HepG2 (cell line): ENCODE measurements around the gene USP9X. TPM values are rescaled to one million over a fixed set of nuclear protein-coding genes. Genes with fewer than 3 reads are reported as not detected.
A peak's percentile ranks its signal among the peaks of the same experiment; 100 is the strongest.

Source experiments
- ATAC-seq: fragments of 200-7000 bp; cut with Tn5 transposase; 3 replicates; pipeline ENCODE4 v1.9.1; 2020; ENCODE audit warnings: mild to moderate bottlenecking, moderate library complexity
- Bru-seq: library from RNA; stranded (reverse); fragments of 400-500 nt; gene quantifications from one replicate; lab custom pipeline; 2021; lab: Mats Ljungman, UMichigan
- BruChase-seq, 2 experiments: library from RNA; stranded (reverse); fragments of 400-500 nt; gene quantifications; one replicate each; lab custom pipeline; 2021; lab: Mats Ljungman, UMichigan
- BruUV-seq: library from RNA; stranded (reverse); fragments of 400-500 nt; replicated peaks from 2 replicates; lab custom pipeline; 2021; lab: Mats Ljungman, UMichigan
- CTCF ChIA-PET: fragments of 300-600 bp; formaldehyde crosslinking; extraction: SDS; loops from one replicate; lab custom pipeline; 2021; ENCODE audit warnings: low total read pairs, inconsistent platforms, low intra/inter-chr PET ratio; lab: Yijun Ruan, JAX
- POLR2A ChIA-PET: fragments of 350-600 bp; sonication (Branson Sonifier 250); formaldehyde crosslinking; loops from one replicate; lab custom pipeline; 2020; ENCODE audit warnings: antibody characterized with exemption, inconsistent platforms; lab: Yijun Ruan, JAX
- DNase-seq: peaks from one replicate; pipeline ENCODE4 v3.0.0-alpha.2; 2015; ENCODE audit warnings: low spot score
- FAIRE-seq: peaks from 3 replicates; lab custom pipeline; 2011; peaks lifted over from hg19 to GRCh38; lab: Jason Lieb, UNC
- H2AFZ ChIP-seq: one replicate; pipeline ENCODE4 v1.6.1; 2011; ENCODE audit warnings: low read length, inconsistent platforms
- H3K27ac ChIP-seq: fragments of 300-600 bp; 3 replicates; pipeline ENCODE4 v1.8.0; 2011; ENCODE audit warnings: mixed run types, mild to moderate bottlenecking, mixed read lengths, low read length, inconsistent platforms; ENCODE audit not compliant: insufficient read depth; ENCODE audit errors: extremely low read length
- H3K27me3 ChIP-seq, 2 experiments: fragments of 200-600 bp in 1 of 2; 2 replicates in 1 of 2; 3 replicates in 1 of 2; pipeline versions ENCODE4 v1.6.0 to v1.8.0; 2011; ENCODE audit warnings: low read length in 2 of 2, mild to moderate bottlenecking in 2 of 2, moderate library complexity in 2 of 2, inconsistent platforms in 1 of 2; ENCODE audit not compliant: insufficient read depth in 2 of 2, control insufficient read depth in 1 of 2
- H3K36me3 ChIP-seq, 2 experiments: fragments of 200-600 bp in 1 of 2; replicated peaks in 1 of 2; 2 replicates in 1 of 2; 3 replicates in 1 of 2; pipeline versions ENCODE4 v1.5.1 to v1.8.0; 2011; ENCODE audit warnings: low read length in 2 of 2, inconsistent platforms in 1 of 2; ENCODE audit not compliant: insufficient read depth in 2 of 2, control insufficient read depth in 1 of 2
- H3K4me1 ChIP-seq: 2 replicates; pipeline ENCODE4 v1.5.1; 2012; ENCODE audit warnings: low read length, inconsistent platforms; ENCODE audit not compliant: insufficient read depth
- H3K4me2 ChIP-seq: 2 replicates; pipeline ENCODE4 v1.6.0; 2011; ENCODE audit warnings: low read depth, low read length, inconsistent platforms
- H3K4me3 ChIP-seq, 3 experiments: fragments of 200-600 bp in 1 of 3; sonication (generic), shearing (Covaris generic) in 1 of 3; replicated peaks in 1 of 3; 2 replicates each; pipeline ENCODE4 v1.5.1; 2011 to 2016; ENCODE audit warnings: low read length in 3 of 3, inconsistent platforms in 2 of 3, low read depth in 2 of 3, mild to moderate bottlenecking in 2 of 3, control low read depth in 1 of 3, mixed read lengths in 1 of 3; ENCODE audit not compliant: insufficient read depth in 1 of 3
- H3K79me2 ChIP-seq: one replicate; pipeline ENCODE4 v1.6.1; 2011; ENCODE audit warnings: low read length, inconsistent platforms; ENCODE audit not compliant: insufficient read depth
- H3K9ac ChIP-seq: 2 replicates; pipeline ENCODE4 v1.6.0; 2011; ENCODE audit warnings: mild to moderate bottlenecking, low read depth, low read length, inconsistent platforms; ENCODE audit not compliant: insufficient read depth
- H3K9me3 ChIP-seq: 2 replicates; pipeline ENCODE4 v1.5.1; 2012; ENCODE audit warnings: mild to moderate bottlenecking, low read length
- H4K20me1 ChIP-seq: 2 replicates; pipeline ENCODE4 v1.6.0; 2011; ENCODE audit warnings: inconsistent platforms, mild to moderate bottlenecking, low read length, moderate library complexity; ENCODE audit not compliant: insufficient read depth
- ARID4A ChIP-seq: sonication (generic); formaldehyde crosslinking; IDR thresholded peaks from 2 replicates; pipeline ENCODE4 v1.5.0; 2020; ENCODE audit warnings: mild to moderate bottlenecking, missing genetic modification reagents, borderline replicate concordance
- DMAP1 ChIP-seq: IDR thresholded peaks from 2 replicates; pipeline ENCODE4 v1.6.1; 2016
- HDAC2 ChIP-seq: sonication (generic); formaldehyde crosslinking; IDR thresholded peaks from 2 replicates; pipeline ENCODE4 v1.4.0; 2020; ENCODE audit warnings: missing genetic modification reagents
- HIVEP1 ChIP-seq: sonication (generic); formaldehyde crosslinking; IDR thresholded peaks from 2 replicates; pipeline ENCODE4 v1.4.0; 2020; ENCODE audit warnings: mild to moderate bottlenecking, missing genetic modification reagents
- SOX6 ChIP-seq, 2 experiments: fragments of 450-650 bp in 1 of 2; sonication (generic) in 1 of 2; formaldehyde crosslinking in 1 of 2; IDR thresholded peaks; 2 replicates each; pipeline versions ENCODE4 v1.4.0 to v1.6.1; 2017 to 2020; ENCODE audit warnings: antibody characterized with exemption in 1 of 2, mild to moderate bottlenecking in 1 of 2, missing genetic modification reagents in 1 of 2
- TAF1 ChIP-seq: sonication (generic); formaldehyde crosslinking; IDR thresholded peaks from 2 replicates; pipeline ENCODE4 v1.4.0; 2020; ENCODE audit warnings: missing genetic modification reagents
- TARDBP ChIP-seq: sonication (generic); formaldehyde crosslinking; IDR thresholded peaks from 2 replicates; pipeline ENCODE4 v1.8.0; 2022; ENCODE audit warnings: mild to moderate bottlenecking, missing genetic modification reagents
- TBX2 ChIP-seq: sonication (generic); formaldehyde crosslinking; IDR thresholded peaks from 2 replicates; pipeline ENCODE4 v1.5.0; 2020; ENCODE audit warnings: missing genetic modification reagents, mild to moderate bottlenecking, borderline replicate concordance
- YEATS4 ChIP-seq: sonication (generic); formaldehyde crosslinking; IDR thresholded peaks from 2 replicates; pipeline ENCODE4 v1.4.0; 2020; ENCODE audit warnings: missing genetic modification reagents, borderline replicate concordance
- ZNF670 ChIP-seq: sonication (generic); formaldehyde crosslinking; IDR thresholded peaks from 2 replicates; pipeline ENCODE4 v1.8.0; 2022; ENCODE audit warnings: mild to moderate bottlenecking, missing genetic modification reagents, borderline replicate concordance
- WGBS: methylation state at CpG from one replicate; pipeline ENCODE4 v1.1.6; 2017; ENCODE audit warnings: low lambda C conversion rate; 5-methylcytosine and 5-hydroxymethylcytosine counted together
- in situ Hi-C: cut with HindIII; loops from 2 replicates; pipeline ENCODE4 v1.10.0; 2017; ENCODE audit warnings: low pct_unique_long_range_greater_than_20kb; ENCODE audit not compliant: extremely low pct_ligation_motif_present
- intact Hi-C: fragments of 100-400 bp; cut with micrococcal nuclease; formaldehyde crosslinking; loops from one replicate; pipeline ENCODE4 v1.10.0; 2022; ENCODE audit not compliant: unreplicated experiment
- long read RNA-seq, 2 experiments: library from RNA in 1 of 2; library from polyadenylated mRNA in 1 of 2; stranded (forward) in 1 of 2; unstranded in 1 of 2; transcript quantifications; one replicate each; pipeline ENCODE4 v2.0.0, GENCODE V29; 2019 to 2022
- polyA minus RNA-seq, 3 experiments: library from RNA; depleted of rRNA, polyadenylated mRNA; stranded (reverse); fragments of >200 nt; gene quantifications; 2 replicates each; pipeline ENCODE4 v1.2.3, GENCODE V29; 2011; ENCODE audit warnings: low replicate concordance in 1 of 3
- polyA plus RNA-seq, 8 experiments: library from polyadenylated mRNA; depleted of rRNA in 3 of 8; stranded (reverse) in 7 of 8; unstranded in 1 of 8; fragments of >200 nt; fragmentation: Illumina TruSeq in 4 of 8; extraction: Trizol in 4 of 8; gene quantifications; 2 replicates each; pipeline versions ENCODE4 v1.2.1 to v1.2.3, GENCODE V29; 2011 to 2016; ENCODE audit warnings: low read depth in 4 of 8, missing spikeins in 1 of 8, mixed read lengths in 1 of 8; ENCODE audit not compliant: insufficient read depth in 1 of 8
- total RNA-seq, 5 experiments: library from RNA; depleted of rRNA; stranded (reverse); fragments of >200 nt; fragmentation: Illumina TruSeq; extraction: Trizol; gene quantifications; 2 replicates each; pipeline ENCODE4 v1.2.3, GENCODE V29; 2016; ENCODE audit warnings: low read depth in 1 of 5

USP9X gene
- total RNA-seq (2016; rRNA removed; fragmentation: Illumina TruSeq; extraction: Trizol) (40.5 and 81.0 TPM in 2 replicates), polyA plus RNA-seq (2011; rRNA removed) (20.7 and 22.2 TPM in 2 replicates), polyA minus RNA-seq (2011; rRNA and poly(A)+ RNA removed; ENCODE audit: low replicate concordance) (180 and 267 TPM in 2 replicates), Bru-seq, nascent RNA (percentile 89 among the genes with signal in this experiment), BruChase-seq, experiment 1, labeled RNA remaining after a 6-hour chase (percentile 90 among the genes with signal in this experiment), BruChase-seq, experiment 2, labeled RNA remaining after a 2-hour chase (percentile 88 among the genes with signal in this experiment)
- total RNA-seq (2016; cell fraction: cytosol; rRNA removed; fragmentation: Illumina TruSeq; extraction: Trizol; ENCODE audit: low read depth), result 3.8 and 4.7 TPM in 2 replicates
- total RNA-seq (2016; cell fraction: insoluble cytoplasmic fraction; rRNA removed; fragmentation: Illumina TruSeq; extraction: Trizol), result 39.4 and 75.2 TPM in 2 replicates
- total RNA-seq (2016; cell fraction: membrane; rRNA removed; fragmentation: Illumina TruSeq; extraction: Trizol), result 12.7 TPM in 2 replicates
- 41.9 and 52.3 TPM in 2 replicates for total RNA-seq (2016; cell fraction: nucleus; rRNA removed; fragmentation: Illumina TruSeq; extraction: Trizol)
- 9.5 and 16.8 TPM in 2 replicates for polyA plus RNA-seq (2011; cell fraction: cytosol; rRNA removed)
- polyA plus RNA-seq (2011; cell fraction: nucleus; rRNA removed), result 14.6 and 21.3 TPM in 2 replicates
- polyA plus RNA-seq (2012), result 24.5 and 29.6 TPM in 2 replicates
- polyA plus RNA-seq (2016; cell fraction: cytosol; fragmentation: Illumina TruSeq; extraction: Trizol; ENCODE audit: low read depth), result 0.76 and 1.8 TPM in 2 replicates
- 29.7 and 29.8 TPM in 2 replicates for polyA plus RNA-seq (2016; cell fraction: insoluble cytoplasmic fraction; fragmentation: Illumina TruSeq; extraction: Trizol; ENCODE audit: low read depth)
- 2.9 and 3.9 TPM in 2 replicates for polyA plus RNA-seq (2016; cell fraction: membrane; fragmentation: Illumina TruSeq; extraction: Trizol; ENCODE audit: low read depth)
- 26.5 and 29.5 TPM in 2 replicates for polyA plus RNA-seq (2016; cell fraction: nucleus; fragmentation: Illumina TruSeq; extraction: Trizol; ENCODE audit: insufficient read depth, low read depth)
- polyA minus RNA-seq (2011; cell fraction: cytosol; rRNA and poly(A)+ RNA removed), result 62.3 and 83.0 TPM in 2 replicates
- 121 and 148 TPM in 2 replicates for polyA minus RNA-seq (2011; cell fraction: nucleus; rRNA and poly(A)+ RNA removed)
- long read RNA-seq, experiment 1, partial matches to known transcripts, result 5 of 6 reads
- long read RNA-seq, experiment 1, other reads (novel, unspliced or antisense), result 1 of 6 reads
- long read RNA-seq, experiment 2, full-length matches to known transcripts, result 2 of 84 reads
- long read RNA-seq, experiment 2, partial matches to known transcripts, result 59 of 84 reads
- long read RNA-seq, experiment 2, other reads (novel, unspliced or antisense), result 23 of 84 reads

- DNase-seq (peak; percentile 66), FAIRE-seq (no peak), ATAC-seq (peak; percentile 77)
- intact Hi-C loops, result loop anchor here (2.0 kb wide), 1 partner anchor 74 kb away; no protein-coding TSS in a partner anchor
- ChIA-PET POLR2A (interaction anchor here (0.7 to 3.9 kb wide), 10 partner anchors 11 to 349 kb away, joined by 3 to 19 read pairs (median 4); partner anchors contain the start of gene MED14), CTCF (no interaction called here)
- no peaks in the 10 kb centered on the region for H3K36me3 ChIP-seq
- in situ Hi-C loops, result no loop called here
- no TSS peak for BruUV-seq
- peak within 1 kb of the TSS; percentile 100 for H3K27ac ChIP-seq
- H2AFZ ChIP-seq, result no peak within 1 kb of the TSS
- H3K4me2 ChIP-seq, result peak within 1 kb of the TSS; percentile 87
- H3K9me3 ChIP-seq, result no peaks in the 10 kb centered on the region
- H4K20me1 ChIP-seq, result peaks cover 32% of the 10 kb centered on the region; the same call in 1 of the 2 replicates
- peaks cover 25% of the 10 kb centered on the region for H3K4me1 ChIP-seq
- peak within 1 kb of the TSS; percentile 97 for H3K9ac ChIP-seq
- WGBS, result no CpG with 5 or more reads among the region's 61 CpGs
- peaks cover 45% of the 10 kb centered on the region for H3K79me2 ChIP-seq
- no peaks in the 10 kb centered on the region for H3K27me3 ChIP-seq
- H3K4me3 ChIP-seq, result peak within 1 kb of the TSS; percentile 84 to 96 (median 85)
- no peak for TF ChIP-seq ZNF670
- peak; percentile 65; the same call in 1 of the 2 replicates for TF ChIP-seq TAF1 (CRISPR knock-in tag)
- 0 out of 2 replicates have a peak, but pooled peaks have one; percentile 28 for TF ChIP-seq ARID4A (CRISPR knock-in tag)
- peak; percentile 50 for TF ChIP-seq DMAP1 (CRISPR knock-in tag)
- 0 out of 2 replicates have a peak, but pooled peaks have one; percentile 2 for TF ChIP-seq TBX2 (CRISPR knock-in tag)
- no peak for TF ChIP-seq SOX6 (IDR thresholded peaks at IDR 0.05)
- peak; percentile 82 for TF ChIP-seq SOX6 (CRISPR knock-in tag; IDR thresholded peaks at IDR 0.05)
- TF ChIP-seq YEATS4 (CRISPR knock-in tag), result 0 out of 2 replicates have a peak, but pooled peaks have one; percentile 25
- 0 out of 2 replicates have a peak, but pooled peaks have one; percentile 17 for TF ChIP-seq HIVEP1
- peak; percentile 11; the same call in 1 of the 2 replicates for TF ChIP-seq TARDBP (CRISPR knock-in tag)
- 0 out of 2 replicates have a peak, but pooled peaks have one; percentile 2 for TF ChIP-seq HDAC2 (CRISPR knock-in tag)
Measured at GRCh38 chrX:41084893-41085511, at the start of gene USP9X. TSS of gene USP9X (plus strand) at chrX:41085445. CDS start at chrX:41123629, 38,184 bp downstream.
